ENCODE results near the gene S100A9.
"Not testable (repeated sequence)": the region's sequence is repeated elsewhere in the genome, so short reads cannot be mapped to it uniquely, and the experiment has no call there.

S100A9 gene

GRCh38 chr1:153390938-153391710 is 33.5 kb downstream of the S100A9 start, which contains the start of gene S100A8:
TSS of gene S100A8 (minus strand) at chr1:153391073. CDS start at chr1:153390535, 538 bp downstream.
- DNase-seq (ENCODE audit: low read depth) = no peak

DNA sequence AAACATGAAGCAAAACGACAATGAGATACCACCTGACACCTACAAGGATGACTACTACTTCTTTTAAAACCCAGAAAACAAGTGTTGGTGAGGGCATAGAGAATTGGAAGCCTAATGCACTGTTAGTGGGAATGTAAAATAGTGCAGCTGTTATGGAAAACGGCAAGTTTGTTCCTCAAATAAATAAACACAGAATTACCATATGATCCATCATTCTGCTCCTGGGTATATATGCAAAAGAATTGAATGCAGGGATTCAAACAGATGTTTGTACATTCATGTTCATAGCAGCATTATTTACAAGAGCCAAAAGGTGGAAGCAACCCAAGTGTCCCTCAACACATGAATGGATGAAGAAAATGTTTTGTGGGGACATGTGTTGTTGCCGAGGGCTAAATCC is 34.6 kb downstream of the S100A9 start:
- DNase-seq (ENCODE audit: low read depth) = no peak

GRCh38 chr1:153392822-153393221 is 35.2 kb downstream of the S100A9 start:
- DNase-seq (ENCODE audit: low read depth) = no peak

DNA sequence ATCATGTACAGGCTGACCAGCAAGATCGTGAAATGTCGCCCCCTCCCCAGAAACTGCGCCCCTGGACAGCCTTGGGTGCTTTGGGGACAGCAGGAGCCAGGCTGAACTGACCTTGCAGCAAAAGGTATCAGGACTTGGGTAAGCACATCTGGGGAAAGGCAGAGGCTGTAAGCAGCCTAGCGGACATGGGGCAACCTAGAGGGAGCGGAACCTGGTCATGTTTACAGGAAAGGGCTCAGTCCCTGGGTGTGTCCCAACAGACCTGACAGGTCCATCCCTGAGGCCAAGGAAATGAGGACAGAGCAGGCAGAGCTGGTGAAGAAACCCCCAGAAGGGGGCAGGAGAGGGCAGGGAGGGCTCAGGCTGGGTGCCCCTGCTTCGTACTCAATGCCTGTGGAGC is 36.3 kb downstream of the S100A9 start:
- no peak for DNase-seq (ENCODE audit: low read depth)

DNA sequence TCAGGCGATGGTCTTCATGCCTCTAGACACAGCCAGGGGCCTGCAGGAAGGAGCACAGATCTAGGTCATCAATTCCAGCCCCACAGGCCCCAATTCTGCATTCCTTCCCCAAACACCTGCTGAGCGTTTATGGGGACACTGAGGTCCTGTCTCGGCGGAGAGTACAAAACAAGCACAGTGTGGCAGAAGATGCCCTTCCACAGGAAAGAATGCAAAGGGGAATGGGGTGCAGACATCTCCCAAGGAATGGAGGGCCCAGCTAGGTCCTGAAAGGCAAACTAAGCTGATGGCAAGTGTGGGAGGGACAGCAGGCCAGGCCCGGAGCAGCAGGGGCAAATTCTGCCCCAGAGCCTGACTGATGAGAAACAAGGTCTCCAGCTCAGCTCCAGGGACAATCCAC is 36.7 kb downstream of the S100A9 start:
- DNase-seq (ENCODE audit: low read depth) = no peak

DNA sequence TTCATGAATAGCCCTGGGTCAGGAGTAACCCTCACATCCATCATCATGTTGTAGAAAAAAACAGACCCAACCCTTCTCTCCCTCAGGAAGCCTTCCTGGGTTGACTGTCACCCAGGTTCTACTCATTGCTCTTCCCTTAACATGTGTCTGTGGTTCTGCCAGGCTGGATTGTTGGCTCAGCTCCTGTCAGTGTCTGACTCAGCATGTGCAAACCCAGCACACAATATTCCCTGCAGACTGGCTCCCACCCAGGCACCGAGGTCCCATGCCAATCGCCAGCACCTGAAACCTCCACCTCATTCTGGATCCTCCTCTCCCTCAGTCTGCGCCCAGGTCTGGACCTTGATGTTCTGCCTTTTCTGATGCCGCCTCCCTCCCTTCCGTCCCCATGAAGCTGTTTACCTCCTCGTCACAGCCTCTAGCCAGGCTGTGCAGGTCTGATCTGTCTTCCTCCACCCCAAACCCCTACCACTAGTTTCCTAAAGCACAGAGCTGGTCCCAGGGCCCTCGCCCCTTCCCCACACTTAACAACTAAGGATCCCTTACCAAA is 37.6 kb downstream of the S100A9 start:
- no peak for DNase-seq (ENCODE audit: low read depth)

GRCh38 chr1:153395776-153396175 is 38.1 kb downstream of the S100A9 start:
- no peak for DNase-seq (ENCODE audit: low read depth)

DNA sequence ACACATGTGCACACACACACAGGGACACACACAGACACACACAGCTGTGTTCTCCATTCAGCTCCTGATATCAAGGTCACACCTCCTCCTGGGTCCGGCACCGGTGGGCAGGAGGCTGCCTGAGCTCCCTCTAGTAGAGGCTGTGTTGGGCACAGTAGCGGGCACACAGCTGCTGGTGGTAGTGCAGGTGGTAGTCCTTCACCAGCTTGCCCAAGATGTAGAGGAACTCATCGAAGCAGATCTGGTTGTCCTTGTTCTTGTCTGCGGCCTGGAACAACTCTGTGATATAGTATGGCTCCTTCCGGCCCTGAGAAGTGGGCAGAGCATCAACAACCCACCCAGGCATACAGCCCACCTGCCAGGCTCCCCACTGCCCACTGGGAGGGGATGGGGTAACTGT is 38.8 kb downstream of the S100A9 start:
- no peak for DNase-seq (ENCODE audit: low read depth)

DNA sequence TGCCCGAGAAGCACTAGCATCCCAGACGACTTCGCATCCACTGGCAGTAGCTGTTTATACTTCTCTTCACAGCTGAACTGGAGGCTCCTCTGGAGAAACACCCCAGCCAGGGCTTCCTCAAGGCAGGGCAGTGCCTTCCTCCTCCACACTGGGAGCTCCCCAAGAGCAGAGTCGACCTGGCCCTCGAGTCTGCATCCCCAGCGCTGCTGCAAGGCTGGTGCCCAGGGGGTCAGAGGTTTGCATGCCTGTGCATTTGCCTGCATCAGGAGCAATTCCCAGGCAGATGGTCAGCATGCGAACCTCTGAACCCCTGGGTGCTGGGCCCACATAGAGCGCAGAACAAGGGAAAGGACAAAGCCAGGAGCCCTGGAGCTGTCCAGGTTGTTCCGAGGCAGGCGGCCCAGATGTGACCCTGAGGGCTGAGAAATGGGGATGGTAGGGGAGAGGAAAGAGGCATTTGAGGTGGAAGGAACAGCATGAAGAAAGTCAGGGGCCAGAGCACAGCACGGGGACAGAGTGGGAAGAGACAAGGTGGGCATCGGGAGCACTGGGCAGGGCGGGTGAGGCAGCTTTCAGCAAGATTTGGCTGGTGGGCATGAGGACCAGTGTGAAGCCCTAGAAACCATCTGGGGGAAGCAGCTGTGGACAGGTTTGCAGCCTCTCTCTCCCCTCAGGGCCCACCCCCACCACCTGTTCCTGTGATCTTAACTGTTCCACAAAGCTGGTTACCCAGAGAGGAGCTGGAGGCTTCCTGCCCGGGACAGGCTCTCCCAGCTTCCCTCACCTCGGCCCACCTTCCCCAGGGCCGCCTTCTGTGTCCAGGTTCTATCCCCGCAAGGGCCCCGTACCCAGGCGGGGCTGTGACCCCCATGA is 39.6 kb downstream of the S100A9 start:
- DNase-seq (ENCODE audit: low read depth) = no peak

DNA sequence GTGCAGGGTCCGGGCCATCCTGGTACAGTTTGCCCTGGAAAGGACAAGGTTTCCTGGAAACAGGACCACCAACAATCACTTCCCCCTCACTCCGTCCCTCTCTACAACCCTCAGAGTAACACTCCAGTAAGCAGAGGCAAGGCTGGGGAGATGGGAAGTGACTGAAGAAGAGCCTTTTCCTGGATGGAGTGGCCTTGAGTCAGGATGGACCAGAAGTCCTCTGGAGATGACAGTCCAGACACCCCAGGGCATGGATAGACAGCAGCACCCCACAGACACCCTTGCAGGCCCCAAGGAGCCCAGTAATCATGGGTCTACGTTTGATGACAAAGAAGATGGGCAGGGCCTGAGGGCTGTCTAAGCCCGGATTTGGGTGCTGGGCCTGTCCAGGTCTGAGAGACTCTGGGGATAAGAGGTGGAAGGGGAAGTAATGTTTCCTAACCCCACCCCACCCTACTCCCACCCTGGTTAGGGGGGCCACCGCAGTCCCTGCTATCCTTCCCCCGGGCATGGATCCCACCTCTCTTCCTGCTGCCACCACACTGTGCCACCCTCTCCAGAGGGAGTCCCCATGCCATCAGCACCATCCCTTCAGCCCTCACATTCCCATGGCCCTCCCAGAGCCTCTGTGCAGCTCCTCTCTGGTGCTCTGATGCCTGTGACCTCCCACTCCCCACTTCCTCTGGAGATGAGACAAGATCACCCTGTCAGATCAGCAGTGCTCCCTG is 40.4 kb downstream of the S100A9 start:
- no peak for DNase-seq (ENCODE audit: low read depth)

GRCh38 chr1:153399401-153400055 is 41.9 kb downstream of the S100A9 start:
- no peak for DNase-seq (ENCODE audit: low read depth)

- DNase-seq (ENCODE audit: low read depth) = no peak
These were observed 42.6 kb downstream of the S100A9 start for GRCh38 chr1:153400244-153400643.

DNA sequence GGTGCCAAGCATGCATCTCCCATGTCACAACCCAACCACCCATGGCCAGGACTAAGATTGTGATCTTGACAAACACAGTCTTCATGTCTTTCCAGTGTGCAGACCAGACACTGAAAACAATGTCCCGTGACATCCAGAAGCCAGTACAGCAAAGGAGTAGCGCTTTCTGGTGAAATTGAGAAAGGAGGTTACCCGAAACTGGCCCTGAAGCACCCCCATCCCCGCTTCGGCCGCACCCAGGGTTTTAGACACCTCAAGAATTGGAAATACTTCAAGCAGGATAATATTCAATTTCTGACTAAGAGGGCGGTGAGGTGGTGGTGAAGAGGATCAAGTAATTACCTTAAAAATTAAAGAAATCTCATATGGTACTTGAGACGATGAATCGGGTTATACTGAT is 43.8 kb downstream of the S100A9 start:
- no peak for DNase-seq (ENCODE audit: low read depth)

GRCh38 chr1:153402226-153402625 is 44.6 kb downstream of the S100A9 start:
- no peak for DNase-seq (ENCODE audit: low read depth)

DNA sequence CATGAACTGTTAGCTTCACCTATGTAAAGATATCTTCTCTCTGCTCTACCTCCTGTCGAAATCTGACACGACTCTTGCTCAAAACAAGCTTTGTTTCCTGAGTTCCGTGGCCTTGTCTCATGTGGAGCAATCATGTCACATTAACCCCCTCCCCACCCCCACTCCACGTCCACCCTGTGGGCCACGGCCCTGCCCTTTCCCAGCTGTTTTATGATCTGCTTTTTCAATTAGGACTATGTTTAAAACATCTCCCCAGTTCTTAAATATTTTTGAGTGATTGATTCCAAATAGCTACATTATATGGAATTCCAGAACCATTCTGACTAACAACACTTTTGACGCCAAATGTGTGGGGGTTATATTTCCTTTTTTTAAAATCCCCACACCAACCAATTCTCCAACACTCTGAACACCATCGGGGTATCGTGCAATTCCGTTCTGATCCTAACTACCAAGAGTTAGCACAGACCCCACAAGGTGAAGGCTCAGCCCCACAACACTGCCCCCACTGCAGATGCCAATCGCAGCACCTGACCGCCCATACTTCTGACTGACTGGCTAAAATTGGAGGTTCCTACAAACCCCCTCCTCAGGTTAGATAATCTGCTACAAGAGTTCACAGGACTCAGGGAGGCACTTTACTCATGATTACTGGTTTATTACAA is 45.9 kb downstream of the S100A9 start:
- DNase-seq (ENCODE audit: low read depth) = no peak

GRCh38 chr1:153404086-153404635 is 46.5 kb downstream of the S100A9 start:
- no peak for DNase-seq (ENCODE audit: low read depth)

- peak; percentile 20 for DNase-seq (ENCODE audit: low read depth)
These were observed 47.1 kb downstream of the S100A9 start for GRCh38 chr1:153404768-153405167.

DNA sequence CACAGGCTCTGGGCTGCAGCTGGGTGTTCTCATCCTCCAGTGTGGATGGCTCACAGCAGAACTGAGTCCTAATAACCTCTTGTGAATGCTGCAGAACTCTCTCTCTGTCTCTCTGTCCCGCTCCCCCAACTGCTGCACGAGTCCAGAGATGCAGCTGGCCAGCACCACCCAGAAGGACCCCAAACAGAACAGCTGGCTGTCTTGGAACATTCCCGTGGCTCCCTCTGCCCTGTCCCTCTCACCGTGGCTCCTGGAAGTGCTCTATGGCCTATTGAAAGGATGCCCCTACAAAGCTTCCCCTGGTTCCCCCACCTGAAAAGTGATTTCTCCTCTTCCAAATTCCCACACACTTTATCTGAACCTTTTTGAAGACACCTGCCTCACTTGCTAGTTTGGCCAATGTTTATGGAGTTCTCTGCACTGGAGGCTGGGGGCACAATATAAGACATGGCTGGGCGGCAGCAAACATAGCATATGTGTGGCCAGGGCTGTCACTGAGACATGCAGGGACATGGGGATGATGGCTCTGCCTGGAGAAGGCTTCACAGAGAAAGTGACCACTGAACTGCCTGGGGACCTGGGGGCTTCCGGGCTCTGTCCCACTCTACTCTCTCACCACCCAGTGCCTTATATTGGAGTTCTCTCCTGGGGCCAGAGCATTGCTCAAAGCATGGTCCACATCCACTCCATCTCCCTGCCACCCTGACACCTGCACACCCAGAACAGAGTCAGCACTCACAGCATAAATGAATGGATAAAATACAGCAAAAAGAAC is 48.4 kb downstream of the S100A9 start:
- not testable (repeated sequence) for DNase-seq (ENCODE audit: low read depth)

GRCh38 chr1:153407274-153407673 is 49.6 kb downstream of the S100A9 start:
- not testable (repeated sequence) for DNase-seq (ENCODE audit: low read depth)

Measured in stimulated activated CD8-positive, alpha-beta memory T cell treated with anti-CD3 and anti-CD28 coated beads, Interleukin-7, amount 100 ng/mL, for 24 hours (primary cell).